ENCODE data around the gene ZRANB2. TPM values are rescaled to one million over a fixed set of nuclear protein-coding genes. Genes with fewer than 3 reads are reported as not detected.
A peak's percentile ranks its signal among the peaks of the same experiment; 100 is the strongest.

The ZRANB2 gene
- 49.3 and 61.5 TPM in 2 replicates for total RNA-seq (ENCODE audit: low replicate concordance)

GRCh38 chr1:71080739-71081696, at the start of gene ZRANB2:
Gene ZRANB2, minus strand, starts transcription at chr1:71081035. Its CDS starts 40 bp downstream, at chr1:71080995.
- DNase-seq (ENCODE audit: low read depth) = peak; percentile 98
- peak; percentile 63 for TF ChIP-seq CTCF (IDR thresholded peaks at IDR 0.05; ENCODE audit: insufficient read depth, low read length)
- peak within 1 kb of the TSS; percentile 86 for H3K4me3 ChIP-seq (ENCODE audit: low read depth, low read length)

GRCh38 chr1:71128060-71128459, 47.2 kb upstream of the ZRANB2 start:
- no peak for DNase-seq (ENCODE audit: low read depth)
- H3K4me3 ChIP-seq (ENCODE audit: low read depth, low read length) = no peak overlapping the region
- no peak for TF ChIP-seq CTCF (IDR thresholded peaks at IDR 0.05; ENCODE audit: insufficient read depth, low read length)

- no peak for TF ChIP-seq CTCF (IDR thresholded peaks at IDR 0.05; ENCODE audit: insufficient read depth, low read length)
- DNase-seq (ENCODE audit: low read depth) = no peak
- H3K4me3 ChIP-seq (ENCODE audit: low read depth, low read length) = no peak overlapping the region
Measured at GRCh38 chr1:71118086-71118485, 37.3 kb upstream of the ZRANB2 start.

- no peak overlapping the region for H3K4me3 ChIP-seq (ENCODE audit: low read depth, low read length)
- TF ChIP-seq CTCF (IDR thresholded peaks at IDR 0.05; ENCODE audit: insufficient read depth, low read length) = no peak
- DNase-seq (ENCODE audit: low read depth) = peak; percentile 18
Measured at GRCh38 chr1:71116729-71117128, 35.9 kb upstream of the ZRANB2 start.

GRCh38 chr1:71106658-71107322, 26.0 kb upstream of the ZRANB2 start:
- no peak overlapping the region for H3K4me3 ChIP-seq (ENCODE audit: low read depth, low read length)
- TF ChIP-seq CTCF (IDR thresholded peaks at IDR 0.05; ENCODE audit: insufficient read depth, low read length) = no peak
- DNase-seq (ENCODE audit: low read depth) = no peak

GRCh38 chr1:71104417-71104816, 23.6 kb upstream of the ZRANB2 start:
- no peak for TF ChIP-seq CTCF (IDR thresholded peaks at IDR 0.05; ENCODE audit: insufficient read depth, low read length)
- DNase-seq (ENCODE audit: low read depth) = no peak
- H3K4me3 ChIP-seq (ENCODE audit: low read depth, low read length) = no peak overlapping the region

Data from fibroblast of the aortic adventitia (primary cell).